Lower leg skin (tissue), 4 donors: ENCODE measurements around the gene RCOR1. TPM values are rescaled to one million over a fixed set of nuclear protein-coding genes. Genes with fewer than 3 reads are reported as not detected.

Experiments
- DNase-seq, 2 donors: peaks; one replicate each; pipeline ENCODE4 v3.0.0-alpha.2; 2019; ENCODE audit warnings: low spot score in 2 of 2
- H3K4me3 ChIP-seq: fragments of 200-600 bp; sonication (generic); 2 replicates; pipeline ENCODE4 v1.5.1; 2017; ENCODE audit warnings: mild to moderate bottlenecking, low read depth; ENCODE audit not compliant: poor library complexity, severe bottlenecking
- CTCF ChIP-seq, 3 donors: fragments of 450-650 bp; IDR thresholded peaks; one replicate each; pipeline ENCODE4 v1.5.1; 2016; ENCODE audit warnings: antibody characterized with exemption in 3 of 3, mild to moderate bottlenecking in 3 of 3, moderate library complexity in 2 of 3
- POLR2A ChIP-seq, 2 donors: fragments of 450-650 bp; IDR thresholded peaks; one replicate each; pipeline ENCODE4 v1.6.1; 2016 to 2017; ENCODE audit warnings: antibody characterized with exemption in 2 of 2, mild to moderate bottlenecking in 1 of 2, moderate library complexity in 1 of 2
- WGBS, 2 donors: methylation state at CpG; one replicate each; pipeline ENCODE4 v1.1.5; 2018; 5-methylcytosine and 5-hydroxymethylcytosine counted together
- intact Hi-C: fragments of 100-400 bp; cut with DNase I; formaldehyde crosslinking; loops from one replicate; pipeline ENCODE4 v1.15.0; 2023; ENCODE audit warnings: low total_unique reads
- total RNA-seq, 4 donors: library from RNA; depleted of rRNA; stranded (reverse); fragments of >200 nt; gene quantifications; one replicate each; pipeline ENCODE4 v1.1.0, GENCODE V29; 2016

RCOR1 gene
- total RNA-seq, 4 donors from 2014 or later: 20.1 to 25.3 (median 22.9) TPM

DNA sequence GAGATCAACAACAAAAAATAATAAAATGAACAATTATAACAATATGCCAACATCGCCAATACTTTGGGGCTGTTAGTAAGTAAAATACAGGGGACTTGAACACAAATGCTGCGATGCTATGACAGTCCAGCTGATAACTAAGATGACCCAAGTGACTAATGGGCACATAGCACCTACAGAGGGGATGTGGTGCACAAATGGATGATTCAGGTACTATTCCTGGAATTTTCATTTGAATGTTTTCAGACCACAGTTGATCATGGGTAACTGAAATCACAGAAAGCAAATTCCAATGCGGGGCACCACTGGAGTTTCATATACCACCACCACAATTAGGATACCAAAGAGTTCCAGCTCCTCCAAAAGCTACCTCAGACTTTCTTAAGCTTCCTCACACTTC is 82.9 kb downstream of the RCOR1 start:
- no peak overlapping the region for H3K4me3 ChIP-seq
- TF ChIP-seq CTCF (IDR thresholded peaks at IDR 0.05) (no peak), POLR2A (IDR thresholded peaks at IDR 0.05) (no peak)
- no peak for DNase-seq
- intact Hi-C loops: no loop called here
- WGBS, 2 donors: 94 to 97% methylated on average over 3 of the region's 3 CpGs

DNA sequence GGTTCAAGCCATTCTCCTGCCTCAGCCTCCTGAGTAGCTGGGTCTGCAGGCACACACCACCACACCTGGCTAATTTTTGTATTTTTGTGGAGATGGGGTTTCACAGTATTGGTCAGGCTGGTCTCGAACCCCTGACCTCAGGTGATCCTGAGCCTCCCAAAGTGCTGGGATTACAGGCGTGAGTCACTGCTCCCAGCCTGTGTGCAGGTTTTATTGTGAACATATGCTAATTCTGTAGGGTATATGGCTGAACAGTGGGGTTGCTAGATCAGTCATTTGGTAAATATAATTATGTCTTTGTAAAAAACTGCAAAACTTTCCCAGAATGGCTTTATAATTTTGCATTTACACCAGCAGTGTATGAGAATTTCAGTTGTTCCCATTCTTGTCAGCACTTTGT is 85.9 kb downstream of the RCOR1 start:
- intact Hi-C loops: no loop called here
- TF ChIP-seq POLR2A (IDR thresholded peaks at IDR 0.05): no peak
- no peak for TF ChIP-seq CTCF (IDR thresholded peaks at IDR 0.05)
- 90 to 92% methylated on average over 2 of the region's 2 CpGs for WGBS, 2 donors
- DNase-seq: no peak
- no peak overlapping the region for H3K4me3 ChIP-seq

- no peak for DNase-seq
- intact Hi-C loops: no loop called here
- no peak overlapping the region for H3K4me3 ChIP-seq
- no peak for TF ChIP-seq POLR2A (IDR thresholded peaks at IDR 0.05)
- no peak for TF ChIP-seq CTCF (IDR thresholded peaks at IDR 0.05)
- 85 to 91% methylated on average over 38 to 45 of the region's 45 CpGs for WGBS, 2 donors
Measured at GRCh38 chr14:102683399-102684297, 91.2 kb downstream of the RCOR1 start.

DNA sequence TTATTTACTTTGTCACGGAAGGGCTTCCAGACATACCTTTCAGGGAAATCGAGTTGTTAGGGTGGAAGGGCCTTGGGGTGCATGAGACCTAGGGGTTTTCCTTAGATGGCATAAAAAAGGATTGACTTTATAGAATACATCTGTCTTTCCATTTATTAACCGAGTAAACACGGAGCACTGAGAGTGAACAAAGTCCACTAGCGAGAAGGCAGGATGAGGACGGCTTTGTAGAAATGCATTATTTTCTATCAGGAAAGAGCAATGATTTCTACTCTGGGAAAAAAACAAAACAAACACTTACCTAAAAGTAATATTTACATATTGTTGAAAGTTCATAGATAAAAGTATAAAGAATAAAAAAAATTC is 91.8 kb downstream of the RCOR1 start:
- no peak overlapping the region for H3K4me3 ChIP-seq
- intact Hi-C loops: no loop called here
- no peak for DNase-seq
- 86 to 87% methylated on average over 6 of the region's 6 CpGs for WGBS, 2 donors
- TF ChIP-seq POLR2A (IDR thresholded peaks at IDR 0.05): no peak
- no peak for TF ChIP-seq CTCF (IDR thresholded peaks at IDR 0.05)

GRCh38 chr14:102686196-102686801 is 93.8 kb downstream of the RCOR1 start:
- H3K4me3 ChIP-seq: no peak overlapping the region
- TF ChIP-seq POLR2A (IDR thresholded peaks at IDR 0.05) (no peak), CTCF (IDR thresholded peaks at IDR 0.05) (no peak)
- intact Hi-C loops: no loop called here
- 78 to 81% methylated on average over 7 of the region's 7 CpGs for WGBS, 2 donors
- no peak for DNase-seq
